MM.1S (cell line): ENCODE results near the gene SLC17A9.
A peak's percentile ranks its signal among the peaks of the same experiment; 100 is the strongest.

ENCODE experiments used
- DNase-seq: peaks from one replicate; pipeline ENCODE4 v3.0.0-alpha.2; 2015
- H2AFZ ChIP-seq: fragments of 300-600 bp; sonication (generic); 2 replicates; pipeline ENCODE4 v1.6.0; 2016; ENCODE audit warnings: antibody characterized with exemption, low read length
- H3F3A ChIP-seq: fragments of 300-600 bp; sonication (generic); 2 replicates; pipeline ENCODE4 v1.6.1; 2016; ENCODE audit warnings: mild to moderate bottlenecking, antibody characterized with exemption, low read length, moderate library complexity, mixed read lengths; ENCODE audit not compliant: insufficient read depth
- H3K27ac ChIP-seq: fragments of 300-600 bp; sonication (generic); 2 replicates; pipeline ENCODE4 v1.5.1; 2016; ENCODE audit warnings: mild to moderate bottlenecking, low read length
- H3K27me3 ChIP-seq: fragments of 300-600 bp; sonication (generic); replicated peaks from 2 replicates; pipeline ENCODE4 v1.6.0; 2016; ENCODE audit warnings: low read length; ENCODE audit not compliant: insufficient read depth
- H3K36me3 ChIP-seq: fragments of 300-600 bp; sonication (generic); replicated peaks from 2 replicates; pipeline ENCODE4 v1.6.1; 2016; ENCODE audit warnings: mild to moderate bottlenecking, low read length, mixed read lengths; ENCODE audit not compliant: insufficient read depth
- H3K4me1 ChIP-seq: fragments of 300-600 bp; sonication (generic); 2 replicates; pipeline ENCODE4 v1.6.1; 2016; ENCODE audit warnings: low read length, mixed read lengths
- H3K4me2 ChIP-seq: fragments of 300-600 bp; sonication (generic); 2 replicates; pipeline ENCODE4 v1.6.0; 2016; ENCODE audit warnings: low read depth, low read length
- H3K4me3 ChIP-seq: fragments of 300-600 bp; sonication (generic); 2 replicates; pipeline ENCODE4 v1.5.1; 2016; ENCODE audit warnings: low read length, mixed read lengths
- H3K79me2 ChIP-seq: fragments of 300-600 bp; sonication (generic); 2 replicates; pipeline ENCODE4 v1.6.1; 2016; ENCODE audit warnings: mixed run types, low read length, mixed read lengths
- H3K9ac ChIP-seq: fragments of 300-600 bp; sonication (generic); 2 replicates; pipeline ENCODE4 v1.6.1; 2016; ENCODE audit warnings: low read length, mixed read lengths
- H3K9me2 ChIP-seq: fragments of 300-600 bp; sonication (generic); replicated peaks from 2 replicates; pipeline ENCODE4 v1.6.1; 2016; ENCODE audit warnings: mild to moderate bottlenecking, low read length, mixed read lengths; ENCODE audit not compliant: insufficient read depth
- H3K9me3 ChIP-seq: fragments of 300-600 bp; sonication (generic); replicated peaks from 2 replicates; pipeline ENCODE4 v1.6.1; 2016; ENCODE audit warnings: mild to moderate bottlenecking, low read length, mixed read lengths; ENCODE audit not compliant: insufficient read depth
- H4K20me1 ChIP-seq: fragments of 300-600 bp; sonication (generic); 2 replicates; pipeline ENCODE4 v1.6.1; 2016; ENCODE audit warnings: mild to moderate bottlenecking, low read length, moderate library complexity, mixed read lengths; ENCODE audit not compliant: insufficient read depth
- EZH2 ChIP-seq: fragments of 300-600 bp; sonication (generic); optimal IDR thresholded peaks from 2 replicates; pipeline ENCODE3; 2017; ENCODE audit warnings: low read depth, mild to moderate bottlenecking, antibody characterized with exemption, low read length, mixed read lengths
- EZH2phosphoT487 ChIP-seq: fragments of 300-600 bp; sonication (generic); IDR thresholded peaks from 2 replicates; pipeline ENCODE4 v1.6.1; 2018; ENCODE audit warnings: antibody characterized with exemption, low read length
- TF ChIP-seq, protein P1 (sequence below): fragments of 300-600 bp; sonication (generic); IDR thresholded peaks from 2 replicates; pipeline ENCODE4 v1.5.1; 2016; ENCODE audit warnings: antibody characterized with exemption, low read length, mixed read lengths

SLC17A9 gene

GRCh38 chr20:62925420-62926228, 26.9 kb upstream of the SLC17A9 start:
- TF ChIP-seq, protein P1, sequence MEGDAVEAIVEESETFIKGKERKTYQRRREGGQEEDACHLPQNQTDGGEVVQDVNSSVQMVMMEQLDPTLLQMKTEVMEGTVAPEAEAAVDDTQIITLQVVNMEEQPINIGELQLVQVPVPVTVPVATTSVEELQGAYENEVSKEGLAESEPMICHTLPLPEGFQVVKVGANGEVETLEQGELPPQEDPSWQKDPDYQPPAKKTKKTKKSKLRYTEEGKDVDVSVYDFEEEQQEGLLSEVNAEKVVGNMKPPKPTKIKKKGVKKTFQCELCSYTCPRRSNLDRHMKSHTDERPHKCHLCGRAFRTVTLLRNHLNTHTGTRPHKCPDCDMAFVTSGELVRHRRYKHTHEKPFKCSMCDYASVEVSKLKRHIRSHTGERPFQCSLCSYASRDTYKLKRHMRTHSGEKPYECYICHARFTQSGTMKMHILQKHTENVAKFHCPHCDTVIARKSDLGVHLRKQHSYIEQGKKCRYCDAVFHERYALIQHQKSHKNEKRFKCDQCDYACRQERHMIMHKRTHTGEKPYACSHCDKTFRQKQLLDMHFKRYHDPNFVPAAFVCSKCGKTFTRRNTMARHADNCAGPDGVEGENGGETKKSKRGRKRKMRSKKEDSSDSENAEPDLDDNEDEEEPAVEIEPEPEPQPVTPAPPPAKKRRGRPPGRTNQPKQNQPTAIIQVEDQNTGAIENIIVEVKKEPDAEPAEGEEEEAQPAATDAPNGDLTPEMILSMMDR = no peak
- no peak for TF ChIP-seq EZH2phosphoT487
- no peak for TF ChIP-seq EZH2
- DNase-seq = peak; percentile 44
- Histone ChIP-seq H2AFZ (peak overlapping the region; percentile 36), H3K4me2 (peak overlapping the region; percentile 88), H4K20me1 (peaks cover 47% of the 10 kb centered on the region), H3F3A (peaks cover 8% of the 10 kb centered on the region; the same call in 1 of the 2 replicates), H3K27ac (peak overlapping the region; percentile 83), H3K9ac (peak overlapping the region; percentile 95), H3K9me2 (no peaks in the 10 kb centered on the region), H3K36me3 (no peaks in the 10 kb centered on the region), H3K9me3 (no peaks in the 10 kb centered on the region), H3K4me3 (peak overlapping the region; percentile 82), H3K4me1 (peaks cover 13% of the 10 kb centered on the region), H3K27me3 (no peaks in the 10 kb centered on the region), H3K79me2 (peaks cover 94% of the 10 kb centered on the region)

GRCh38 chr20:62926229-62927127, 26.0 kb upstream of the SLC17A9 start, which contains the start of gene DIDO1:
TSS of gene DIDO1 (minus strand) at chr20:62926505.
- TF ChIP-seq, protein P1 = peak; percentile 30
- no peak for TF ChIP-seq EZH2phosphoT487
- TF ChIP-seq EZH2 = no peak
- Histone ChIP-seq H3K79me2 (peaks cover 94% of the 10 kb centered on the region), H3F3A (peaks cover 8% of the 10 kb centered on the region; the same call in 1 of the 2 replicates), H3K27me3 (no peaks in the 10 kb centered on the region), H2AFZ (peak within 1 kb of the TSS; percentile 36), H3K9ac (peak within 1 kb of the TSS; percentile 95), H3K9me3 (no peaks in the 10 kb centered on the region), H3K36me3 (no peaks in the 10 kb centered on the region), H3K4me1 (peaks cover 13% of the 10 kb centered on the region), H3K4me3 (peak within 1 kb of the TSS; percentile 82), H3K9me2 (no peaks in the 10 kb centered on the region), H3K27ac (peak within 1 kb of the TSS; percentile 83), H3K4me2 (peak within 1 kb of the TSS; percentile 88), H4K20me1 (peaks cover 39% of the 10 kb centered on the region)
- peak; percentile 94 for DNase-seq

DNA sequence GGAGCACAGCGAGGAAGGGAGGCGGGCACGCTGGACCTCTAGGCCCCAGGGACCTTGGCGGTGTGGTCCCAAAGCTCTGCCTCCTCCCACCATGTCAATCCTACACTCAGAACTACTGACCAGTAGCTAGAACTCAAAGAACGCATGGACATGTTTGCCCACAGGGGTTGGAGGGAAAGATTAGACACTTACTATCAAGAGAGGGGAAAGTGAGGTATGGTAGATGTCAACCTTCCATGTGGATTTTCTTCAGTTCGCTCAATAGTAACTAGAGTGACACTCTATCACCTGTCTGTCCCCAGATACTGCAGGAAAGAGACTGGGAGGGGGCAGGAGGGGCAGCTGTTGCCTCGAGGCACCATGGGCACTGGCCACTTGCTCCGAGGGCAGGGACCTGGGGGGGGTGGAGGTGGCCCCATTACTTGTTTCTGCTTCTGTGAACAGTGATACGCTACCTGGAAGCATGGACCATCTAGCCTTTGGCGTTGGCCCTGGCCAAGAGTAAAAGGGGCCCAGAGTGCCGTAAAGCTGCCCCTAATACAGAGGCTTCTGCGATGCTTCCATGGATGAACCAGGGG, 25.3 kb upstream of the SLC17A9 start:
- Histone ChIP-seq H3K9me2 (no peaks in the 10 kb centered on the region), H3K27ac (peak overlapping the region; percentile 83; the same call in 1 of the 2 replicates), H3F3A (peaks cover 8% of the 10 kb centered on the region; the same call in 1 of the 2 replicates), H3K9me3 (no peaks in the 10 kb centered on the region), H3K4me2 (peak overlapping the region; percentile 62), H3K79me2 (peaks cover 95% of the 10 kb centered on the region), H3K4me3 (peak overlapping the region; percentile 82), H2AFZ (no peak overlapping the region), H4K20me1 (peaks cover 33% of the 10 kb centered on the region), H3K4me1 (peaks cover 13% of the 10 kb centered on the region), H3K36me3 (no peaks in the 10 kb centered on the region; the same call in 1 of the 2 replicates), H3K9ac (peak overlapping the region; percentile 95; the same call in 1 of the 2 replicates), H3K27me3 (no peaks in the 10 kb centered on the region)
- no peak for DNase-seq
- TF ChIP-seq EZH2 (no peak), EZH2phosphoT487 (no peak)
- TF ChIP-seq, protein P1 = no peak
